ENCODE results near the gene PLCD3. TPM values are rescaled to one million over a fixed set of nuclear protein-coding genes. Genes with fewer than 3 reads are reported as not detected.

Gene PLCD3
- total and polyA plus RNA-seq, 10 of the 15 experiments (the other 5 are each of a cell fraction or from before 2014, with no cell fraction given), result 0.02 to 1.6 (median 0.44) TPM

GRCh38 chr17:45161288-45162024, 29.1 kb upstream of the PLCD3 start, which contains the start of gene HEXIM2 (continued):
- TF ChIP-seq, protein P1, sequence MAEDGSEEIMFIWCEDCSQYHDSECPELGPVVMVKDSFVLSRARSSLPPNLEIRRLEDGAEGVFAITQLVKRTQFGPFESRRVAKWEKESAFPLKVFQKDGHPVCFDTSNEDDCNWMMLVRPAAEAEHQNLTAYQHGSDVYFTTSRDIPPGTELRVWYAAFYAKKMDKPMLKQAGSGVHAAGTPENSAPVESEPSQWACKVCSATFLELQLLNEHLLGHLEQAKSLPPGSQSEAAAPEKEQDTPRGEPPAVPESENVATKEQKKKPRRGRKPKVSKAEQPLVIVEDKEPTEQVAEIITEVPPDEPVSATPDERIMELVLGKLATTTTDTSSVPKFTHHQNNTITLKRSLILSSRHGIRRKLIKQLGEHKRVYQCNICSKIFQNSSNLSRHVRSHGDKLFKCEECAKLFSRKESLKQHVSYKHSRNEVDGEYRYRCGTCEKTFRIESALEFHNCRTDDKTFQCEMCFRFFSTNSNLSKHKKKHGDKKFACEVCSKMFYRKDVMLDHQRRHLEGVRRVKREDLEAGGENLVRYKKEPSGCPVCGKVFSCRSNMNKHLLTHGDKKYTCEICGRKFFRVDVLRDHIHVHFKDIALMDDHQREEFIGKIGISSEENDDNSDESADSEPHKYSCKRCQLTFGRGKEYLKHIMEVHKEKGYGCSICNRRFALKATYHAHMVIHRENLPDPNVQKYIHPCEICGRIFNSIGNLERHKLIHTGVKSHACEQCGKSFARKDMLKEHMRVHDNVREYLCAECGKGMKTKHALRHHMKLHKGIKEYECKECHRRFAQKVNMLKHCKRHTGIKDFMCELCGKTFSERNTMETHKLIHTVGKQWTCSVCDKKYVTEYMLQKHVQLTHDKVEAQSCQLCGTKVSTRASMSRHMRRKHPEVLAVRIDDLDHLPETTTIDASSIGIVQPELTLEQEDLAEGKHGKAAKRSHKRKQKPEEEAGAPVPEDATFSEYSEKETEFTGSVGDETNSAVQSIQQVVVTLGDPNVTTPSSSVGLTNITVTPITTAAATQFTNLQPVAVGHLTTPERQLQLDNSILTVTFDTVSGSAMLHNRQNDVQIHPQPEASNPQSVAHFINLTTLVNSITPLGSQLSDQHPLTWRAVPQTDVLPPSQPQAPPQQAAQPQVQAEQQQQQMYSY (CRISPR knock-in tag; IDR thresholded peaks at IDR 0.05), result no peak
- TF ChIP-seq STAT3 (IDR thresholded peaks at IDR 0.05; ENCODE audit: low read depth, low read length) (no peak), RBBP5 (conservative IDR thresholded peaks at IDR 0.05) (no peak), ZBED1 (IDR thresholded peaks at IDR 0.05; ENCODE audit: borderline replicate concordance) (no peak), SUPT20H (IDR thresholded peaks at IDR 0.05; ENCODE audit: borderline replicate concordance, control insufficient read depth, low read depth, low read length) (no peak), NFYA (IDR thresholded peaks at IDR 0.05; ENCODE audit: borderline replicate concordance, low read depth, low read length) (peak; percentile 53), ASH2L (IDR thresholded peaks at IDR 0.05; ENCODE audit: borderline replicate concordance, low read depth) (no peak), ZSCAN29 (IDR thresholded peaks at IDR 0.05) (0 out of 2 replicates have a peak, but pooled peaks have one; percentile 26), TCF3 (IDR thresholded peaks at IDR 0.05; ENCODE audit: borderline replicate concordance, insufficient read depth, low read depth, low read length) (peak; percentile 65; the same call in 1 of the 2 replicates), SMAD5 (IDR thresholded peaks at IDR 0.05; ENCODE audit: low read depth) (peak; percentile 92), HCFC1 (IDR thresholded peaks at IDR 0.05; ENCODE audit: low read length) (peak; percentile 95), POLR2AphosphoS2 (IDR thresholded peaks at IDR 0.05; ENCODE audit: low read depth, low read length) (peak; percentile 88), JUND (IDR thresholded peaks at IDR 0.05; ENCODE audit: low read depth, low read length) (peak; percentile 39; the same call in 1 of the 2 replicates)
- TF ChIP-seq, protein P2, sequence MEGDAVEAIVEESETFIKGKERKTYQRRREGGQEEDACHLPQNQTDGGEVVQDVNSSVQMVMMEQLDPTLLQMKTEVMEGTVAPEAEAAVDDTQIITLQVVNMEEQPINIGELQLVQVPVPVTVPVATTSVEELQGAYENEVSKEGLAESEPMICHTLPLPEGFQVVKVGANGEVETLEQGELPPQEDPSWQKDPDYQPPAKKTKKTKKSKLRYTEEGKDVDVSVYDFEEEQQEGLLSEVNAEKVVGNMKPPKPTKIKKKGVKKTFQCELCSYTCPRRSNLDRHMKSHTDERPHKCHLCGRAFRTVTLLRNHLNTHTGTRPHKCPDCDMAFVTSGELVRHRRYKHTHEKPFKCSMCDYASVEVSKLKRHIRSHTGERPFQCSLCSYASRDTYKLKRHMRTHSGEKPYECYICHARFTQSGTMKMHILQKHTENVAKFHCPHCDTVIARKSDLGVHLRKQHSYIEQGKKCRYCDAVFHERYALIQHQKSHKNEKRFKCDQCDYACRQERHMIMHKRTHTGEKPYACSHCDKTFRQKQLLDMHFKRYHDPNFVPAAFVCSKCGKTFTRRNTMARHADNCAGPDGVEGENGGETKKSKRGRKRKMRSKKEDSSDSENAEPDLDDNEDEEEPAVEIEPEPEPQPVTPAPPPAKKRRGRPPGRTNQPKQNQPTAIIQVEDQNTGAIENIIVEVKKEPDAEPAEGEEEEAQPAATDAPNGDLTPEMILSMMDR (IDR thresholded peaks at IDR 0.05 in 2 of 3, conservative IDR thresholded peaks at IDR 0.05 in 1 of 3; ENCODE audit: control insufficient read depth in 2 of 3, extremely low read depth in 1 of 3, insufficient read depth in 1 of 3, low read depth in 3 of 3, low read length in 3 of 3), result no peak
- TF ChIP-seq, protein P3, sequence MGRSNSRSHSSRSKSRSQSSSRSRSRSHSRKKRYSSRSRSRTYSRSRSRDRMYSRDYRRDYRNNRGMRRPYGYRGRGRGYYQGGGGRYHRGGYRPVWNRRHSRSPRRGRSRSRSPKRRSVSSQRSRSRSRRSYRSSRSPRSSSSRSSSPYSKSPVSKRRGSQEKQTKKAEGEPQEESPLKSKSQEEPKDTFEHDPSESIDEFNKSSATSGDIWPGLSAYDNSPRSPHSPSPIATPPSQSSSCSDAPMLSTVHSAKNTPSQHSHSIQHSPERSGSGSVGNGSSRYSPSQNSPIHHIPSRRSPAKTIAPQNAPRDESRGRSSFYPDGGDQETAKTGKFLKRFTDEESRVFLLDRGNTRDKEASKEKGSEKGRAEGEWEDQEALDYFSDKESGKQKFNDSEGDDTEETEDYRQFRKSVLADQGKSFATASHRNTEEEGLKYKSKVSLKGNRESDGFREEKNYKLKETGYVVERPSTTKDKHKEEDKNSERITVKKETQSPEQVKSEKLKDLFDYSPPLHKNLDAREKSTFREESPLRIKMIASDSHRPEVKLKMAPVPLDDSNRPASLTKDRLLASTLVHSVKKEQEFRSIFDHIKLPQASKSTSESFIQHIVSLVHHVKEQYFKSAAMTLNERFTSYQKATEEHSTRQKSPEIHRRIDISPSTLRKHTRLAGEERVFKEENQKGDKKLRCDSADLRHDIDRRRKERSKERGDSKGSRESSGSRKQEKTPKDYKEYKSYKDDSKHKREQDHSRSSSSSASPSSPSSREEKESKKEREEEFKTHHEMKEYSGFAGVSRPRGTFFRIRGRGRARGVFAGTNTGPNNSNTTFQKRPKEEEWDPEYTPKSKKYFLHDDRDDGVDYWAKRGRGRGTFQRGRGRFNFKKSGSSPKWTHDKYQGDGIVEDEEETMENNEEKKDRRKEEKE (IDR thresholded peaks at IDR 0.05), result no peak
- TF ChIP-seq, protein P4, sequence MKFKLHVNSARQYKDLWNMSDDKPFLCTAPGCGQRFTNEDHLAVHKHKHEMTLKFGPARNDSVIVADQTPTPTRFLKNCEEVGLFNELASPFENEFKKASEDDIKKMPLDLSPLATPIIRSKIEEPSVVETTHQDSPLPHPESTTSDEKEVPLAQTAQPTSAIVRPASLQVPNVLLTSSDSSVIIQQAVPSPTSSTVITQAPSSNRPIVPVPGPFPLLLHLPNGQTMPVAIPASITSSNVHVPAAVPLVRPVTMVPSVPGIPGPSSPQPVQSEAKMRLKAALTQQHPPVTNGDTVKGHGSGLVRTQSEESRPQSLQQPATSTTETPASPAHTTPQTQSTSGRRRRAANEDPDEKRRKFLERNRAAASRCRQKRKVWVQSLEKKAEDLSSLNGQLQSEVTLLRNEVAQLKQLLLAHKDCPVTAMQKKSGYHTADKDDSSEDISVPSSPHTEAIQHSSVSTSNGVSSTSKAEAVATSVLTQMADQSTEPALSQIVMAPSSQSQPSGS (IDR thresholded peaks at IDR 0.05; ENCODE audit: low read length), result no peak
- TF ChIP-seq, protein P5, sequence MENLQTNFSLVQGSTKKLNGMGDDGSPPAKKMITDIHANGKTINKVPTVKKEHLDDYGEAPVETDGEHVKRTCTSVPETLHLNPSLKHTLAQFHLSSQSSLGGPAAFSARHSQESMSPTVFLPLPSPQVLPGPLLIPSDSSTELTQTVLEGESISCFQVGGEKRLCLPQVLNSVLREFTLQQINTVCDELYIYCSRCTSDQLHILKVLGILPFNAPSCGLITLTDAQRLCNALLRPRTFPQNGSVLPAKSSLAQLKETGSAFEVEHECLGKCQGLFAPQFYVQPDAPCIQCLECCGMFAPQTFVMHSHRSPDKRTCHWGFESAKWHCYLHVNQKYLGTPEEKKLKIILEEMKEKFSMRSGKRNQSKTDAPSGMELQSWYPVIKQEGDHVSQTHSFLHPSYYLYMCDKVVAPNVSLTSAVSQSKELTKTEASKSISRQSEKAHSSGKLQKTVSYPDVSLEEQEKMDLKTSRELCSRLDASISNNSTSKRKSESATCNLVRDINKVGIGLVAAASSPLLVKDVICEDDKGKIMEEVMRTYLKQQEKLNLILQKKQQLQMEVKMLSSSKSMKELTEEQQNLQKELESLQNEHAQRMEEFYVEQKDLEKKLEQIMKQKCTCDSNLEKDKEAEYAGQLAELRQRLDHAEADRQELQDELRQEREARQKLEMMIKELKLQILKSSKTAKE (IDR thresholded peaks at IDR 0.05; ENCODE audit: low read depth, poor library complexity, severe bottlenecking), result no peak
